OCI-LY7 (cell line): Measurements from ENCODE around the gene CAPN7. TPM values are rescaled to one million over a fixed set of nuclear protein-coding genes. Genes with fewer than 3 reads are reported as not detected.

Source experiments
- BruUV-seq: library from RNA; stranded (reverse); fragments of 400-500 nt; replicated peaks from 2 replicates; lab custom pipeline; 2021; lab: Mats Ljungman, UMichigan
- CTCF ChIA-PET: fragments of 300-600 bp; sonication (Branson Sonifier 250); formaldehyde crosslinking; loops from one replicate; lab custom pipeline; 2022; ENCODE audit warnings: antibody characterized with exemption; ENCODE audit not compliant: unreplicated experiment; lab: Charles Lee
- POLR2A ChIA-PET: fragments of 300-600 bp; sonication (Branson Sonifier 250); formaldehyde crosslinking; loops from one replicate; lab custom pipeline; 2022; ENCODE audit warnings: antibody characterized with exemption; lab: Charles Lee
- DNase-seq: peaks from one replicate; pipeline ENCODE4 v3.0.0-alpha.2; 2015; ENCODE audit warnings: low spot score
- H2AFZ ChIP-seq: fragments of 200-600 bp; sonication (generic), shearing (Covaris generic); 2 replicates; pipeline ENCODE4 v1.6.1; 2014; ENCODE audit warnings: mild to moderate bottlenecking, antibody characterized with exemption, low read length, moderate library complexity
- H3K27ac ChIP-seq: fragments of 200-600 bp; sonication (generic); 2 replicates; pipeline ENCODE4 v1.5.1; 2014; ENCODE audit warnings: mixed run types, low read depth, mild to moderate bottlenecking, moderate library complexity, low read length, inconsistent platforms; ENCODE audit not compliant: poor library complexity, severe bottlenecking
- H3K36me3 ChIP-seq: fragments of 200-600 bp; sonication (generic); 2 replicates; pipeline ENCODE4 v1.6.1; 2014; ENCODE audit warnings: mild to moderate bottlenecking, antibody characterized with exemption, low read length, moderate library complexity, mixed read lengths; ENCODE audit not compliant: insufficient read depth
- H3K4me1 ChIP-seq: fragments of 200-600 bp; sonication (generic); 2 replicates; pipeline ENCODE4 v1.5.1; 2014; ENCODE audit warnings: mild to moderate bottlenecking, low read length; ENCODE audit not compliant: insufficient read depth, poor library complexity, severe bottlenecking
- H3K4me2 ChIP-seq: fragments of 200-600 bp; sonication (generic); 2 replicates; pipeline ENCODE4 v1.6.1; 2014; ENCODE audit warnings: mild to moderate bottlenecking, low read length
- H3K4me3 ChIP-seq: fragments of 200-600 bp; sonication (generic); 2 replicates; pipeline ENCODE4 v1.5.1; 2014; ENCODE audit warnings: mild to moderate bottlenecking, low read depth, low read length; ENCODE audit not compliant: poor library complexity, severe bottlenecking
- H3K79me2 ChIP-seq: fragments of 200-600 bp; sonication (generic); 2 replicates; pipeline ENCODE4 v1.6.1; 2016; ENCODE audit warnings: low read depth, mild to moderate bottlenecking, low read length, moderate library complexity, mixed read lengths; ENCODE audit not compliant: insufficient read depth
- H3K9me2 ChIP-seq: fragments of 200-600 bp; sonication (generic); 2 replicates; pipeline ENCODE4 v1.6.1; 2016; ENCODE audit warnings: mild to moderate bottlenecking, low read length, mixed read lengths; ENCODE audit not compliant: insufficient read depth
- H3K9me3 ChIP-seq: fragments of 200-600 bp; sonication (generic); 2 replicates; pipeline ENCODE4 v1.6.1; 2014; ENCODE audit warnings: mild to moderate bottlenecking, mixed run types, low read length, mixed read lengths
- H4K20me1 ChIP-seq: fragments of 200-600 bp; sonication (generic); 2 replicates; pipeline ENCODE4 v1.6.1; 2014; ENCODE audit warnings: mild to moderate bottlenecking, antibody characterized with exemption, low read length, moderate library complexity, mixed read lengths; ENCODE audit not compliant: insufficient read depth
- CTCF ChIP-seq: fragments of 200-600 bp; sonication (generic); conservative IDR thresholded peaks from 2 replicates; pipeline ENCODE4 v1.5.1; 2014; ENCODE audit warnings: mild to moderate bottlenecking, antibody characterized with exemption, low read length, moderate library complexity, mixed read lengths
- EZH2phosphoT487 ChIP-seq: fragments of 200-600 bp; sonication (generic); IDR thresholded peaks from 2 replicates; pipeline ENCODE4 v1.6.1; 2018; ENCODE audit warnings: low read depth, borderline replicate concordance, mild to moderate bottlenecking, mixed run types, antibody characterized with exemption, low read length, moderate library complexity, mixed read lengths
- intact Hi-C: fragments of 100-400 bp; cut with micrococcal nuclease; formaldehyde crosslinking; loops from one replicate; pipeline ENCODE4 v1.10.0; 2022; ENCODE audit not compliant: unreplicated experiment
- total RNA-seq, 2 experiments: library from RNA; depleted of rRNA in 1 of 2; stranded (reverse); fragments of >200 nt in 1 of 2; shearing (Covaris generic) in 1 of 2; gene quantifications; 2 replicates each; pipeline ENCODE4 v1.2.3, GENCODE V29; 2014 to 2022

Gene CAPN7
- total RNA-seq, 2 experiments from 2014 or later, result 33.4 to 41.5 TPM

GRCh38 chr3:15291589-15292541 is 85.8 kb downstream of the CAPN7 start:
- peaks cover 5% of the 10 kb centered on the region; the same call in 1 of the 2 replicates for H3K79me2 ChIP-seq
- H2AFZ ChIP-seq, result peak overlapping the region; percentile 53
- no TSS peak for BruUV-seq
- peaks cover 45% of the 10 kb centered on the region for H3K4me1 ChIP-seq
- no peaks in the 10 kb centered on the region for H4K20me1 ChIP-seq
- ChIA-PET POLR2A (interaction anchor here (0.7 to 2.1 kb wide), 7 partner anchors 8 to 94 kb away, joined by 3 to 8 read pairs (median 4); no protein-coding TSS in a partner anchor), CTCF (no interaction called here)
- intact Hi-C loops, result loop anchor here (2.0 kb wide), 1 partner anchor 39 kb away; no protein-coding TSS in a partner anchor
- H3K9me2 ChIP-seq, result no peaks in the 10 kb centered on the region
- peak overlapping the region; percentile 71 for H3K27ac ChIP-seq
- peaks cover 38% of the 10 kb centered on the region for H3K36me3 ChIP-seq
- TF ChIP-seq EZH2phosphoT487, result no peak
- no peak for TF ChIP-seq CTCF
- H3K4me3 ChIP-seq, result peak overlapping the region; percentile 10
- H3K4me2 ChIP-seq, result peak overlapping the region; percentile 61
- peak; percentile 77 for DNase-seq
- H3K9me3 ChIP-seq, result no peaks in the 10 kb centered on the region

GRCh38 chr3:15292765-15293522 is 86.9 kb downstream of the CAPN7 start:
- DNase-seq, result no peak
- TF ChIP-seq EZH2phosphoT487 (no peak), CTCF (no peak)
- peaks cover 45% of the 10 kb centered on the region for H3K4me1 ChIP-seq
- H3K9me2 ChIP-seq, result no peaks in the 10 kb centered on the region
- no peak overlapping the region for H3K4me3 ChIP-seq
- ChIA-PET POLR2A (interaction anchor here (0.7 to 1.0 kb wide), 3 partner anchors 19 to 65 kb away, joined by 3 read pairs; no protein-coding TSS in a partner anchor), CTCF (interaction anchor here (0.6 to 1.0 kb wide), 2 partner anchors 12 to 1092 kb away, joined by 3 to 4 read pairs; no protein-coding TSS in a partner anchor)
- H2AFZ ChIP-seq, result peak overlapping the region; percentile 53; the same call in 1 of the 2 replicates
- no peaks in the 10 kb centered on the region for H3K9me3 ChIP-seq
- intact Hi-C loops, result loop anchor here (2.0 kb wide), 1 partner anchor 38 kb away; no protein-coding TSS in a partner anchor
- peak overlapping the region; percentile 71 for H3K27ac ChIP-seq
- peaks cover 5% of the 10 kb centered on the region; the same call in 1 of the 2 replicates for H3K79me2 ChIP-seq
- H3K4me2 ChIP-seq, result no peak overlapping the region
- H4K20me1 ChIP-seq, result no peaks in the 10 kb centered on the region
- peaks cover 38% of the 10 kb centered on the region for H3K36me3 ChIP-seq
- BruUV-seq, result no TSS peak
